CMK (cell line): Measurements from ENCODE around the gene SLC25A10.
"Not testable (repeated sequence)": the region's sequence is repeated elsewhere in the genome, so short reads cannot be mapped to it uniquely, and the experiment has no call there.

Experiments
- DNase-seq: peaks from one replicate; pipeline ENCODE4 v3.0.0-alpha.2; 2010; ENCODE audit warnings: low read depth

Gene SLC25A10

GRCh38 chr17:81711814-81712467, at the start of gene SLC25A10:
SLC25A10 (plus strand) TSS chr17:81712284; CDS start chr17:81712427, 143 bp downstream.
- peak; percentile 54 for DNase-seq

GRCh38 chr17:81664051-81664470, 48.0 kb upstream of the SLC25A10 start:
- DNase-seq = no peak

DNA sequence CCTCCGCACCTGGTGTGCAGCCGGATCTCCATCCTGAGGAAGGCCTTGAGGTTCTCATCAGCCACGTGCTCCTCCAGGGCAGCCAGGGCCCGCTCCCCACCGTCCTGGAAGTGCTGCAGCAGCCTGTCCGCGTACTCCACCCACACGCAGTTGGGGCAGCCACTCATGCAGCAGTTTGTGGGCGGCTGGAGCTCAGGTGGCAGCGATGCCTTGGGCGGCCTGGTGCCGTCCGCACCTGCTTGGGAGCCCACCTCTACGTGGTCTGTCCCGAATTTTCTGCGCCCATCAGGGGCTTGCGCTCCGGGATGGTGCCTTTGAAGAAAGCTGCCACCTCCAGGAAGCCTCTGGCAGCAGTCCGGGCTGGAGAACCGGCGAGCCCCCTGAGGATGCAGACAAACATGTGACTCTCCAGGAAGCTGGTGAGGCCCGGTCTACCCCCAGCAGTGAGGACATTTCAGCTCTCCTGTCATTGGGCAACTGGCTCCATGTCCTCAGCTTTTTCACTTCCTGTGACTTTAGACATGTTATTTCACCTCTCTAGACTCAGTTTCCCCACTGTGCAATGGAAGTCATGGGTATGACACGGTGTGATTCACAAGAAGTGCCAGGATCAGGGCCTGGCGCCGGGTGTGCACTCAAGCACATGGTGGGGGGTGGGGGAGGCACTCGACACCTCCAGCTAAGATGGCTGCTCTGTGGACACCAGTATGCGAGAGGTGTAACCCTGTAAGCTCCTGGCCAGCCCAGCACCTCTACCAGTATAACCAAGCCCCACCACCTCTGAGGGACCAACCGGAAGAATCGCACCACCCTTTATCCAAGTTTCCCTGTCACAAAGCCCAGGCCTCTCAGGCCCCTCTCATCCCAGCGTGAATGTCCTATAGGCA, 46.6 kb upstream of the SLC25A10 start:
- DNase-seq = no peak

DNA sequence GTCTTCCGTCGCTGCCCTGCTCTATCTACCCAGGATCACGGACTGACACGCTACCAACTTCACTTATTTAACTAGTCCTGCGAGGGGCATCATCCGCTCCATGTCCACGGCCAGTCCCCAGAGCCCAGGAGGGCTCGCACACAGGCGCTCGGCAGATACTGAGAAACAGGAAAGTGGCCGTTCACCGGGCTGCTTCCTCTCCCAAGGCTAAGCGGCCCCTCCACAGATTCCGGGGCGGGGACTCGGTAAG, 46.1 kb upstream of the SLC25A10 start:
- DNase-seq = no peak

DNA sequence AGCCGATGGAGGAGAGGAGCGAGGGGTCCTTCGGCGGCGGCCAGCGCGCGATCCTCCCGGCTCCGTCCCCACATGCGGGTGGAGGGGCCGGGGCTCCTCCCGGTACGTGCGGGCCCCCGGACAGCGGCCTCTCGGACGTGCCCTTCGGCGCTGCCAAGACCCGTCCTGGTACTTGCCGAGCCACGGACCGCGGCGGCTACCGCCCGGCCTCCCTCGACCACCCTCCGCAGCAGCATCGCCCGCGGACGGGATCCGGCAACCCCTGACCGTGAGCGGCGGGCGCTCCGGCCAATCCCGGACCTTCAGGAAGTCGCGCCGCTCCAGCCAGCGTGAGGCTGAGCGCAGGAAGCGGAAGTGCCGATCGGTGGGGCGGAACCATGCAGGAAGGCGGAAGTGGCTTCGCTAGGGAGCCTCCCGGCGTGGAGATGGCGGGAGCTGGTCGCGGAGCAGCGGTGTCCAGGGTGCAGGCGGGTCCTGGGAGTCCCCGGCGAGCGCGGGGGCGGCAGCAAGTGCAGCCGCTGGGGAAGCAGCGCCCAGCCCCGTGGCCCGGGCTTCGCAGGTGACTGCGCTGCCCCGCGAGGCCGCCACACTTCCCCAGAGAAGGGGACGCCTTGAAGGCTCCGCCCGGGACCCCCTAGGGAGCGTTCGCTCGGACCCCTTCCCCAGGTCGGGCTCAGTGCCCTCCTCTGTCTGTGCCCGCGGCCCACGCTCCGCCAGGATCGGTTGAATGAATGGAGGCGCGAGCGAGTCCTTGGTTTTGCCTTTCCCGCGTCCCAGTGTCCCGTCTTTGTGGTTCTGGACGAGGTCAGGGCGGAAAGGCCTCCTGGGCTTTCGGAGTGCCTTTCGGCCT, 45.5 kb upstream of the SLC25A10 start, which contains the start of the genes CCDC137 and OXLD1:
CCDC137 (plus strand) TSS at position 396 of the 850 bp plus-strand sequence; CDS start at position 426, 30 bp downstream.
OXLD1 (minus strand) TSS at position 264 of the 850 bp plus-strand sequence; CDS start at position 236, 28 bp downstream.
- peak; percentile 96 for DNase-seq

GRCh38 chr17:81667754-81668153, 44.3 kb upstream of the SLC25A10 start:
- no peak for DNase-seq

GRCh38 chr17:81672504-81672903, 39.6 kb upstream of the SLC25A10 start:
- no peak for DNase-seq

- no peak for DNase-seq
These were observed 39.1 kb upstream of the SLC25A10 start for GRCh38 chr17:81672954-81673353.

- DNase-seq = no peak
These were observed 38.4 kb upstream of the SLC25A10 start for GRCh38 chr17:81673561-81674258.

DNA sequence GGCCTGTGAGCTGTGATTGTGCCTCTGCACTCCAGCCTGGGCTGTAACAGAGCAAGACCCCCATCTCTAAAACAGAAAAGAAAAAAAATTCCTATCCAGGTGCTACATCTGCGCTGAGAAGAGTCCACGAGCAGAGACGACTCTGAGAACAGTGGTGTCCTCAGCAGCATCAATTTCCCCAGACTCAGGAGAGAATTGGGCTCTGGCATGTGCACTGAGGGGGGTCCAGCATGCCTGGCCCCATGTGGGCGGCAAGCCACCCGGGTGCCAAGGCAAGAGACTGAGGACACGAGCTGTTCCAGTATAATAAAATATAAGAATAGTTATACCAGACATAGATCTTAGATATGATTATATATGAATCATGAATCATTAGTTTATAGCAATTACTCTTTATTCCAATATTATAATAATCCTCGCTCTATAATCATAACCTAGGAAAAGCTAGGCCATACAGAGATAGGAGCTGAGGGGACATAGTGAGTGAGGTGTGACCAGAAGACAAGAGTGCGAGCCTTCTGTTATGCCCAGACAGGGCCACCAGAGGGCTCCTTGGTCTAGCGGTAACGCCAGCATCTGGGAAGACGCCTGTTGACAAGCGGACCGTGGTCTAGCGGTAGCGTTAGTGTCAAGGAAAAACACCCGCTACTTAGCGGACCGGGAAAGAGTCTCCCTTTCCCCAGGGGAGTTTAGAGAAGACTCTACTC, 36.4 kb upstream of the SLC25A10 start:
- DNase-seq = not testable (repeated sequence)

DNA sequence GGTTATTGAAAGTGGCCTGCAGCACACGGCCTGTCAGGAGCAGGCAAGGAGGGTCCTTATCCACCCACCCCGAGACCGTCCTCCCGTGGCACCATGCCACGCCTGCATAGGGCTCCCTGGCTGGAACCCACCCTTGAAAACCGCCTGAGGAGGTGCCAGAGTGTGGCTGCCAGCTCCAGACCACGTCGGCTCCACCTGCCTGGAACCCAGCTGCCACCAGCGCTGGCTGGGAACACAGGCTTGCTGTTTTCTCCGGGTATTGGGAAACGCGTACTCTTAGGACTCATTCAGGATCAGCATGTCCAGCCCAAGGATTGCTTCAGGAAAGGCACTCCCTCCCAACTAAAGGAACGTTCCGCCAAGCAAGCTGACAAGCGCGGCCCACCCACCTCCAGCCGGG, 35.2 kb upstream of the SLC25A10 start:
- DNase-seq = no peak

GRCh38 chr17:81680150-81680549, 31.9 kb upstream of the SLC25A10 start:
- no peak for DNase-seq

- no peak for DNase-seq
These were observed 30.4 kb upstream of the SLC25A10 start for GRCh38 chr17:81681672-81682071.

- no peak for DNase-seq
These were observed 29.4 kb upstream of the SLC25A10 start for GRCh38 chr17:81682565-81683207.

DNA sequence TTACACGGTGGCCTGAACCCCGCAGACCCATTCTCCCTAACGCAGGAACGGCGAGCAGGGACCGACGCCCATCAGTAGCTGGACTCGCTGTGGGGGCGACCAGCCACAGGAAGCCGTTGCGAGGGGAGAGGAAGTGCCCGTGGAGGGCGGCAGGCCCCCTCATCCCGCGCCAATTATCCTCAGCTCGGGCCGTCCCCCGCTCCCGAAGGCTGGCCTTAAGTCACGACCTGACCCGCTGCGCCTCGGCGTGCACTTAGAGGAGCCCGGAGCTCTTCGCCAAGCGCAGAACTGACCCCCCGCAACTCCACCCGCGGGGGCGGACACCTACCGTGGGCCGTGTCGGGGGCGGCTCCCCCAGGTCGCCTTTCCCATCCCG, 28.9 kb upstream of the SLC25A10 start:
- DNase-seq = no peak

GRCh38 chr17:81683584-81684441, 28.3 kb upstream of the SLC25A10 start, which contains the start of the genes ARL16 and HGS:
ARL16 (minus strand) TSS chr17:81683797; CDS start chr17:81683753, 44 bp downstream.
HGS (plus strand) TSS chr17:81684011; CDS start chr17:81684067, 56 bp downstream.
- peak; percentile 99 for DNase-seq

GRCh38 chr17:81684442-81684911, 27.6 kb upstream of the SLC25A10 start:
- DNase-seq = no peak

DNA sequence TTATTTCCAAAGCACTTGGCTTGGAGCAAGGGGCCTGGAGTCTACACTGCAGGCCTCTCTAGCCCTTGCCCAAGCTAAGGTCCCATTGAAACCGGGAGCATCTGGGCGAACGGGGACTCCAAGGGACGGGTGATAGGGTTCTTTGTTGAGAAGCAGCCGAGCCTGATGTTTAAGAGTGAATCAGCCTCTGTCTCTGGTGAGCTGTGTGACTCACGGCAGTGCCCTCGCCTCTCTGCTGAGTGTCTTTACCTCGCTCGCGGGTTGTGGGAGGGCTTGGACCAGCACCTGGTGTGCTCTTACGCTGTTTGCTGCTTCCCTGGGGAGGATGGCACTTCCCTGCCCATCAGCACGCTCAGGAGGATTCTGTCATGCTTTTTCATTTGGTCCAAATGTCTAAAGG, 27.0 kb upstream of the SLC25A10 start:
- no peak for DNase-seq

- DNase-seq = no peak
These were observed 25.5 kb upstream of the SLC25A10 start for GRCh38 chr17:81686614-81687013.
